Esophagus muscularis mucosa (tissue), 4 donors: Measurements from ENCODE around the gene NPB. TPM values are rescaled to one million over a fixed set of nuclear protein-coding genes. Genes with fewer than 3 reads are reported as not detected.

Experiments used
- DNase-seq: peaks from one replicate; pipeline ENCODE4 v3.0.0-alpha.2; 2017; ENCODE audit errors: extremely low spot score
- H3K27ac ChIP-seq, 4 donors: fragments of 200-600 bp; sonication (generic); replicated peaks in 1 of 4; 1 replicate in 3 of 4; 2 replicates in 1 of 4; pipeline ENCODE4 v1.5.1; 2016 to 2019; ENCODE audit warnings: mild to moderate bottlenecking in 1 of 4
- H3K27me3 ChIP-seq, 4 donors: fragments of 200-600 bp; sonication (generic); one replicate each; pipeline versions ENCODE4 v1.5.1 to v1.6.0; 2016 to 2019
- H3K36me3 ChIP-seq, 4 donors: fragments of 200-600 bp; sonication (generic); one replicate each; pipeline ENCODE4 v1.5.1; 2016 to 2019
- H3K4me1 ChIP-seq, 4 donors: fragments of 200-600 bp; sonication (generic); one replicate each; pipeline ENCODE4 v1.5.1; 2016 to 2019
- H3K4me3 ChIP-seq, 4 donors: fragments of 200-600 bp; sonication (generic); 1 replicate in 2 of 4; 2 replicates in 2 of 4; pipeline ENCODE4 v1.5.1; 2016 to 2019; ENCODE audit warnings: mild to moderate bottlenecking in 4 of 4, moderate library complexity in 1 of 4
- H3K9me3 ChIP-seq, 4 donors: fragments of 200-600 bp; sonication (generic); 1 replicate in 3 of 4; 2 replicates in 1 of 4; pipeline ENCODE4 v1.5.1; 2016 to 2019
- CTCF ChIP-seq, 3 experiments: fragments of 200-600 bp in 2 of 3; fragments of 450-650 bp in 1 of 3; sonication (generic) in 2 of 3; IDR thresholded peaks; one replicate each; pipeline ENCODE4 v1.5.1; 2017 to 2019; ENCODE audit warnings: antibody characterized with exemption in 3 of 3, mild to moderate bottlenecking in 2 of 3, moderate library complexity in 1 of 3
- EP300 ChIP-seq: sonication (generic); formaldehyde crosslinking; IDR thresholded peaks from one replicate; pipeline ENCODE4 v1.6.1; 2017; ENCODE audit warnings: antibody characterized with exemption
- POLR2A ChIP-seq: fragments of 450-650 bp; IDR thresholded peaks from one replicate; pipeline ENCODE4 v1.6.1; 2017; ENCODE audit warnings: antibody characterized with exemption, moderate library complexity, mild to moderate bottlenecking, low read depth
- POLR2AphosphoS5 ChIP-seq, 2 donors: sonication (generic); formaldehyde crosslinking; IDR thresholded peaks; one replicate each; pipeline ENCODE4 v1.6.1; 2017; ENCODE audit warnings: antibody characterized with exemption in 2 of 2
- whole genome bisulfite sequencing: methylation state at CpG from one replicate; pipeline ENCODE4 v1.1.5; 2018; 5-methylcytosine and 5-hydroxymethylcytosine counted together
- intact Hi-C: fragments of 100-400 bp; cut with DNase I; formaldehyde crosslinking; loops from one replicate; pipeline ENCODE4 v1.15.1; 2023
- total RNA-seq, 4 donors: library from RNA; depleted of rRNA; stranded (reverse); fragments of >200 nt; gene quantifications; one replicate each; pipeline versions ENCODE4 v1.1.0 to v1.2.1, GENCODE V29; 2016

Gene NPB
- total RNA-seq, 4 donors from 2014 or later: 0.78 to 1.8 TPM; not detected in 2

- intact Hi-C loops: no loop called here
- H3K4me3 ChIP-seq: peak overlapping the region in 3 of 4 donors; percentile 12 to 36 (median 24)
- peaks cover 0 to 11% (median 1%) of the 10 kb centered on the region in 4 donors for H3K27me3 ChIP-seq
- DNase-seq: no peak
- no peaks in the 10 kb centered on the region for H3K9me3 ChIP-seq
- no peak for TF ChIP-seq CTCF (IDR thresholded peaks at IDR 0.05)
- peaks cover 50 to 82% (median 78%) of the 10 kb centered on the region in 4 donors for H3K4me1 ChIP-seq
- peaks cover 8 to 30% (median 26%) of the 10 kb centered on the region in 4 donors for H3K36me3 ChIP-seq
- peak overlapping the region; percentile 38 to 98 (median 86) for H3K27ac ChIP-seq
- WGBS: 32% methylated on average over 4 of the region's 21 CpGs
These were observed 22.8 kb downstream of the NPB start for GRCh38 chr17:81924557-81925532.

- H3K4me3 ChIP-seq: peak overlapping the region; percentile 80 to 99 (median 84)
- H3K4me1 ChIP-seq: peaks cover 50 to 71% (median 69%) of the 10 kb centered on the region in 4 donors
- H3K36me3 ChIP-seq: peaks cover 8 to 20% (median 15%) of the 10 kb centered on the region in 4 donors
- intact Hi-C loops: no loop called here
- H3K9me3 ChIP-seq: no peaks in the 10 kb centered on the region
- H3K27ac ChIP-seq: peak overlapping the region; percentile 91 to 98 (median 95)
- DNase-seq: no peak
- 64% methylated on average over 10 of the region's 10 CpGs for WGBS
- peaks cover 0 to 11% (median 1%) of the 10 kb centered on the region in 4 donors for H3K27me3 ChIP-seq
- TF ChIP-seq EP300 (no peak), POLR2AphosphoS5 (IDR thresholded peaks at IDR 0.05) (no peak), POLR2A (no peak), CTCF (IDR thresholded peaks at IDR 0.05) (no peak)
These were observed 23.9 kb downstream of the NPB start for GRCh38 chr17:81925860-81926450.

GRCh38 chr17:81926451-81927151, 24.6 kb downstream of the NPB start:
- TF ChIP-seq POLR2AphosphoS5 (IDR thresholded peaks at IDR 0.05) (peak; percentile 73 to 75), CTCF (IDR thresholded peaks at IDR 0.05) (no peak)
- Histone ChIP-seq H3K4me3 (peak overlapping the region; percentile 80 to 99 (median 84)), H3K27ac (peak overlapping the region; percentile 91 to 98 (median 95)), H3K9me3 (no peaks in the 10 kb centered on the region), H3K4me1 (peaks cover 50 to 67% (median 64%) of the 10 kb centered on the region in 4 donors), H3K36me3 (peaks cover 8 to 14% (median 13%) of the 10 kb centered on the region in 4 donors), H3K27me3 (peaks cover 0 to 16% (median 1%) of the 10 kb centered on the region in 4 donors)
- peak; percentile 95 for DNase-seq
- intact Hi-C loops: no loop called here
- WGBS: 0% methylated on average over 28 of the region's 46 CpGs

GRCh38 chr17:81927152-81927652, 25.2 kb downstream of the NPB start:
- peak overlapping the region; percentile 91 to 98 (median 95) for H3K27ac ChIP-seq
- TF ChIP-seq EP300 (no peak), POLR2A (no peak), POLR2AphosphoS5 (IDR thresholded peaks at IDR 0.05) (no peak), CTCF (IDR thresholded peaks at IDR 0.05) (no peak)
- H3K36me3 ChIP-seq: peaks cover 5 to 8% (median 7%) of the 10 kb centered on the region in 4 donors
- H3K27me3 ChIP-seq: peaks cover 0 to 19% (median 1%) of the 10 kb centered on the region in 4 donors
- DNase-seq: no peak
- no peaks in the 10 kb centered on the region for H3K9me3 ChIP-seq
- 2% methylated on average over 19 of the region's 78 CpGs for WGBS
- peak overlapping the region; percentile 80 to 99 (median 84) for H3K4me3 ChIP-seq
- intact Hi-C loops: no loop called here
- peaks cover 50 to 61% (median 58%) of the 10 kb centered on the region in 4 donors for H3K4me1 ChIP-seq
